GM10847 (cell line): ENCODE measurements around the gene COL17A1.

Source experiments
- POLR2A ChIP-seq: IDR thresholded peaks from 2 replicates; pipeline ENCODE4 v1.6.1; 2011; ENCODE audit not compliant: insufficient read length; ENCODE audit errors: extremely low read depth

COL17A1 gene

GRCh38 chr10:104085801-104086400 is at the start of gene COL17A1:
TSS of gene COL17A1 (minus strand) at chr10:104085880. CDS start at chr10:104080673, 5,207 bp downstream.
- no peak for TF ChIP-seq POLR2A

- no peak for TF ChIP-seq POLR2A
Measured at GRCh38 chr10:104130041-104130440, 44.4 kb upstream of the COL17A1 start.

GRCh38 chr10:104128214-104128613 is 42.5 kb upstream of the COL17A1 start:
- TF ChIP-seq POLR2A = no peak

- no peak for TF ChIP-seq POLR2A
Measured at GRCh38 chr10:104127411-104127810, 41.7 kb upstream of the COL17A1 start.

GRCh38 chr10:104123397-104123796 is 37.7 kb upstream of the COL17A1 start:
- TF ChIP-seq POLR2A = no peak

GRCh38 chr10:104122225-104123107 is 36.8 kb upstream of the COL17A1 start:
- no peak for TF ChIP-seq POLR2A

- peak; percentile 88 for TF ChIP-seq POLR2A
Measured at GRCh38 chr10:104121485-104122224, 36.0 kb upstream of the COL17A1 start, which contains the start of gene SFR1. TSS of gene SFR1 (plus strand) at chr10:104122171. CDS start at chr10:104122184, 13 bp downstream.

- TF ChIP-seq POLR2A = no peak
Measured at GRCh38 chr10:104120903-104121484, 35.3 kb upstream of the COL17A1 start.

- no peak for TF ChIP-seq POLR2A
Measured at GRCh38 chr10:104120512-104120902, 34.8 kb upstream of the COL17A1 start.

- no peak for TF ChIP-seq POLR2A
Measured at GRCh38 chr10:104119996-104120395, 34.3 kb upstream of the COL17A1 start.

- no peak for TF ChIP-seq POLR2A
Measured at GRCh38 chr10:104117839-104118323, 32.2 kb upstream of the COL17A1 start.

- TF ChIP-seq POLR2A = no peak
Measured at GRCh38 chr10:104113376-104113956, 27.8 kb upstream of the COL17A1 start.

GRCh38 chr10:104109908-104110662 is 24.4 kb upstream of the COL17A1 start:
- no peak for TF ChIP-seq POLR2A

GRCh38 chr10:104104926-104105325 is 19.2 kb upstream of the COL17A1 start:
- TF ChIP-seq POLR2A = no peak
